ENCODE results near the gene CLMN.

DNA sequence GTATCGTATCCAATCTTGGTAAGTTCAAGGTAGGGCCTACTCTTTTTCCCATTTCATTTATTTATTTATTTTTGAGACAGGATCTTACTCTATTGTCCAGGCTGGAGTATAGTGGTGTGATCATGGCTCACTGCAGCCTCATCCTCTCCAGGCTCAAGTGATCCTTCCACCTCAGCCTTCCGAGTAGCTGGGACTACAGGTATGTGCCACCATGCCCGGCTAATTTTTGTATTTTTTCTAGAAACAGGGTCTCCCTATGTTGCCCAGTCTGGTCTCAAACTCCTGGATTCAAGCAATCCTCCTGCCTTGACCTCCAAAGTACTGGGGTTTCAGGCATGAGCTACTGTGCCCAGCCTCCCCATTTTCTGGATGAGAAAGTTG is 57.2 kb downstream of the CLMN start:
- TF ChIP-seq, protein P1, sequence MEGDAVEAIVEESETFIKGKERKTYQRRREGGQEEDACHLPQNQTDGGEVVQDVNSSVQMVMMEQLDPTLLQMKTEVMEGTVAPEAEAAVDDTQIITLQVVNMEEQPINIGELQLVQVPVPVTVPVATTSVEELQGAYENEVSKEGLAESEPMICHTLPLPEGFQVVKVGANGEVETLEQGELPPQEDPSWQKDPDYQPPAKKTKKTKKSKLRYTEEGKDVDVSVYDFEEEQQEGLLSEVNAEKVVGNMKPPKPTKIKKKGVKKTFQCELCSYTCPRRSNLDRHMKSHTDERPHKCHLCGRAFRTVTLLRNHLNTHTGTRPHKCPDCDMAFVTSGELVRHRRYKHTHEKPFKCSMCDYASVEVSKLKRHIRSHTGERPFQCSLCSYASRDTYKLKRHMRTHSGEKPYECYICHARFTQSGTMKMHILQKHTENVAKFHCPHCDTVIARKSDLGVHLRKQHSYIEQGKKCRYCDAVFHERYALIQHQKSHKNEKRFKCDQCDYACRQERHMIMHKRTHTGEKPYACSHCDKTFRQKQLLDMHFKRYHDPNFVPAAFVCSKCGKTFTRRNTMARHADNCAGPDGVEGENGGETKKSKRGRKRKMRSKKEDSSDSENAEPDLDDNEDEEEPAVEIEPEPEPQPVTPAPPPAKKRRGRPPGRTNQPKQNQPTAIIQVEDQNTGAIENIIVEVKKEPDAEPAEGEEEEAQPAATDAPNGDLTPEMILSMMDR (IDR thresholded peaks at IDR 0.05): no peak
- TF ChIP-seq POLR2AphosphoS5 (IDR thresholded peaks at IDR 0.05) (no peak), EP300 (IDR thresholded peaks at IDR 0.05) (no peak)

Data from esophagus muscularis mucosa (tissue), 4 donors.